ENCODE measurements around the gene SPTBN1. TPM values are rescaled to one million over a fixed set of nuclear protein-coding genes. Genes with fewer than 3 reads are reported as not detected.

The SPTBN1 gene
- total and polyA plus RNA-seq, 2 experiments from 2014 or later = 122 to 341 TPM

GRCh38 chr2:54588244-54588899, 132.2 kb downstream of the SPTBN1 start:
- Histone ChIP-seq H3K4me3 (no peak overlapping the region), H3K4me2 (no peak overlapping the region)

GRCh38 chr2:54589038-54589339, 132.9 kb downstream of the SPTBN1 start:
- peaks cover 98% of the 10 kb centered on the region for H3K79me2 ChIP-seq
- no peaks in the 10 kb centered on the region for H3K9me2 ChIP-seq (replicated peaks; ENCODE audit: insufficient read depth)
- peak overlapping the region; percentile 51 for H3K27ac ChIP-seq
- no peaks in the 10 kb centered on the region for H3K27me3 ChIP-seq
- no peak for DNase-seq (ENCODE audit: low spot score)
- H3K9me3 ChIP-seq (ENCODE audit: low read depth) = no peaks in the 10 kb centered on the region
- no peak overlapping the region for H2AFZ ChIP-seq
- H3K4me2 ChIP-seq = peak overlapping the region; percentile 14
- WGBS (ENCODE audit: low lambda C conversion rate, missing lambda C conversion rate) = 94% methylated on average over 4 of the region's 4 CpGs
- peaks cover 43% of the 10 kb centered on the region for H3K4me1 ChIP-seq (ENCODE audit: insufficient read depth)
- TF ChIP-seq EZH2phosphoT487 (IDR thresholded peaks at IDR 0.05; ENCODE audit: low read depth, severe bottlenecking, unreplicated experiment) (no peak), CTCF (IDR thresholded peaks at IDR 0.05; ENCODE audit: poor library complexity) (no peak), EZH2 (IDR thresholded peaks at IDR 0.05; ENCODE audit: borderline replicate concordance) (no peak)
- H4K20me1 ChIP-seq (ENCODE audit: insufficient read depth, poor library complexity, severe bottlenecking) = peaks cover 85% of the 10 kb centered on the region
- H3K36me3 ChIP-seq (replicated peaks; ENCODE audit: insufficient read depth, low read depth) = no peaks in the 10 kb centered on the region
- no peak overlapping the region for H3K4me3 ChIP-seq

More at GRCh38 chr2:54588244-54588899, 132.2 kb downstream of the SPTBN1 start:
- no peaks in the 10 kb centered on the region for H3K9me3 ChIP-seq (ENCODE audit: low read depth)
- H3K27me3 ChIP-seq = no peaks in the 10 kb centered on the region
- DNase-seq (ENCODE audit: low spot score) = no peak
- no peaks in the 10 kb centered on the region for H3K9me2 ChIP-seq (replicated peaks; ENCODE audit: insufficient read depth)
- peaks cover 43% of the 10 kb centered on the region for H3K4me1 ChIP-seq (ENCODE audit: insufficient read depth)
- peaks cover 98% of the 10 kb centered on the region for H3K79me2 ChIP-seq
- H3K27ac ChIP-seq = peak overlapping the region; percentile 51
- WGBS (ENCODE audit: low lambda C conversion rate, missing lambda C conversion rate) = 82% methylated on average over 1 of the region's 1 CpG
- H3K36me3 ChIP-seq (replicated peaks; ENCODE audit: insufficient read depth, low read depth) = no peaks in the 10 kb centered on the region
- peaks cover 86% of the 10 kb centered on the region for H4K20me1 ChIP-seq (ENCODE audit: insufficient read depth, poor library complexity, severe bottlenecking)
- TF ChIP-seq EZH2 (IDR thresholded peaks at IDR 0.05; ENCODE audit: borderline replicate concordance) (no peak), CTCF (IDR thresholded peaks at IDR 0.05; ENCODE audit: poor library complexity) (no peak), EZH2phosphoT487 (IDR thresholded peaks at IDR 0.05; ENCODE audit: low read depth, severe bottlenecking, unreplicated experiment) (no peak)
- no peak overlapping the region for H2AFZ ChIP-seq

GRCh38 chr2:54589340-54590215, 133.5 kb downstream of the SPTBN1 start:
- Histone ChIP-seq H3K4me3 (no peak overlapping the region), H3K27ac (peak overlapping the region; percentile 51), H2AFZ (no peak overlapping the region), H3K9me3 (ENCODE audit: low read depth) (no peaks in the 10 kb centered on the region), H3K4me2 (peak overlapping the region; percentile 14), H3K79me2 (peaks cover 98% of the 10 kb centered on the region), H3K36me3 (replicated peaks; ENCODE audit: insufficient read depth, low read depth) (no peaks in the 10 kb centered on the region), H3K4me1 (ENCODE audit: insufficient read depth) (peaks cover 39% of the 10 kb centered on the region), H3K9me2 (replicated peaks; ENCODE audit: insufficient read depth) (no peaks in the 10 kb centered on the region), H3K27me3 (no peaks in the 10 kb centered on the region), H4K20me1 (ENCODE audit: insufficient read depth, poor library complexity, severe bottlenecking) (peaks cover 85% of the 10 kb centered on the region)
- TF ChIP-seq EZH2phosphoT487 (IDR thresholded peaks at IDR 0.05; ENCODE audit: low read depth, severe bottlenecking, unreplicated experiment) = no peak
- no peak for TF ChIP-seq EZH2 (IDR thresholded peaks at IDR 0.05; ENCODE audit: borderline replicate concordance)
- no peak for TF ChIP-seq CTCF (IDR thresholded peaks at IDR 0.05; ENCODE audit: poor library complexity)
- WGBS (ENCODE audit: low lambda C conversion rate, missing lambda C conversion rate) = 52% methylated on average over 7 of the region's 7 CpGs
- peak; percentile 45 for DNase-seq (ENCODE audit: low spot score)
